Measurements from ENCODE around the gene LRRC42.

DNA sequence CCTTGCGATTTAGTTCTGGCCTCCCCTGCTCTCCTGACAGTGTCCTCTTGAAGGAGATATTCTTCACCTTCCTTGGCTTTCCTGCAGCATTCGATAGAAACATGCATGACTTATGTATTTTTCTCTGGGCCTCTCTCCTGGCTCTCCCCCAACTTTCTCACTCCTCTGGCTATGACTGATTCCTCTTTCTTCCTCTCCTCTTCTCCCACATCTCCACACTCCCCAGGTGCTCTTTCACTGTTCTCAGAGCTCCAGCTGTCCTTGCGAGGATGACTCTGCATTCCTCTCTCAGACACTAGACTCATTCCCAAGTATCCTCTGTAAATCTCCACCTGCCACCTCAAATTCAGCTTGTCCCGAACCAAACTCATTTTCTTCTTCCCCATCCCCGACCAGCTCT is 18.0 kb downstream of the LRRC42 start:
- TF ChIP-seq POLR2A (IDR thresholded peaks at IDR 0.05): no peak
- TF ChIP-seq, protein P1, sequence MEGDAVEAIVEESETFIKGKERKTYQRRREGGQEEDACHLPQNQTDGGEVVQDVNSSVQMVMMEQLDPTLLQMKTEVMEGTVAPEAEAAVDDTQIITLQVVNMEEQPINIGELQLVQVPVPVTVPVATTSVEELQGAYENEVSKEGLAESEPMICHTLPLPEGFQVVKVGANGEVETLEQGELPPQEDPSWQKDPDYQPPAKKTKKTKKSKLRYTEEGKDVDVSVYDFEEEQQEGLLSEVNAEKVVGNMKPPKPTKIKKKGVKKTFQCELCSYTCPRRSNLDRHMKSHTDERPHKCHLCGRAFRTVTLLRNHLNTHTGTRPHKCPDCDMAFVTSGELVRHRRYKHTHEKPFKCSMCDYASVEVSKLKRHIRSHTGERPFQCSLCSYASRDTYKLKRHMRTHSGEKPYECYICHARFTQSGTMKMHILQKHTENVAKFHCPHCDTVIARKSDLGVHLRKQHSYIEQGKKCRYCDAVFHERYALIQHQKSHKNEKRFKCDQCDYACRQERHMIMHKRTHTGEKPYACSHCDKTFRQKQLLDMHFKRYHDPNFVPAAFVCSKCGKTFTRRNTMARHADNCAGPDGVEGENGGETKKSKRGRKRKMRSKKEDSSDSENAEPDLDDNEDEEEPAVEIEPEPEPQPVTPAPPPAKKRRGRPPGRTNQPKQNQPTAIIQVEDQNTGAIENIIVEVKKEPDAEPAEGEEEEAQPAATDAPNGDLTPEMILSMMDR (IDR thresholded peaks at IDR 0.05): no peak
- TF ChIP-seq POLR2AphosphoS5 (IDR thresholded peaks at IDR 0.05): no peak

Measured in breast epithelium (tissue), 3 donors.